ENCODE results near the gene ERCC6L2.
A peak's percentile ranks its signal among the peaks of the same experiment; 100 is the strongest.

ERCC6L2 gene

GRCh38 chr9:95875305-95876137 lies at the start of gene ERCC6L2:
Gene ERCC6L2 (plus strand): TSS chr9:95875691. CDS start chr9:95876039, 348 bp downstream.
- peak; percentile 81 to 97 (median 92) for DNase-seq
- intact Hi-C loops (cut with DNase I), result loop anchor here (5.0 to 10.0 kb wide), 2 partner anchors 342 to 361 kb away; partner anchors contain the start of gene PTCH1

GRCh38 chr9:95826183-95826838 lies 49.2 kb upstream of the ERCC6L2 start:
- no peak for DNase-seq
- intact Hi-C loops (cut with DNase I), result no loop called here

- DNase-seq, result no peak
- intact Hi-C loops (cut with DNase I), result no loop called here
Observed at GRCh38 chr9:95830768-95831167, 44.7 kb upstream of the ERCC6L2 start.

- intact Hi-C loops (cut with DNase I), result no loop called here
- DNase-seq, result no peak
Observed at GRCh38 chr9:95831810-95832209, 43.7 kb upstream of the ERCC6L2 start.

GRCh38 chr9:95833546-95834178 lies 41.8 kb upstream of the ERCC6L2 start:
- intact Hi-C loops (cut with DNase I), result no loop called here
- no peak for DNase-seq

GRCh38 chr9:95834281-95834907 lies 41.1 kb upstream of the ERCC6L2 start:
- no peak for DNase-seq
- intact Hi-C loops (cut with DNase I), result no loop called here

- DNase-seq, result no peak
Observed at GRCh38 chr9:95835393-95835792, 40.1 kb upstream of the ERCC6L2 start.

GRCh38 chr9:95836072-95836471 lies 39.4 kb upstream of the ERCC6L2 start:
- no peak for DNase-seq
- intact Hi-C loops (cut with DNase I), result no loop called here

More at GRCh38 chr9:95835393-95835792, 40.1 kb upstream of the ERCC6L2 start:
- intact Hi-C loops (cut with DNase I), result no loop called here

GRCh38 chr9:95839012-95839411 lies 36.5 kb upstream of the ERCC6L2 start:
- no peak for DNase-seq
- intact Hi-C loops (cut with DNase I), result no loop called here

GRCh38 chr9:95840074-95840473 lies 35.4 kb upstream of the ERCC6L2 start:
- no peak for DNase-seq
- intact Hi-C loops (cut with DNase I), result no loop called here

- intact Hi-C loops (cut with DNase I), result no loop called here
- DNase-seq, result no peak
Observed at GRCh38 chr9:95841377-95841776, 34.1 kb upstream of the ERCC6L2 start.

GRCh38 chr9:95845751-95846150 lies 29.7 kb upstream of the ERCC6L2 start:
- no peak for DNase-seq
- intact Hi-C loops (cut with DNase I), result no loop called here

- no peak for DNase-seq
- intact Hi-C loops (cut with DNase I), result no loop called here
Observed at GRCh38 chr9:95848764-95849163, 26.7 kb upstream of the ERCC6L2 start.

GRCh38 chr9:95852059-95853032 lies 23.1 kb upstream of the ERCC6L2 start:
- intact Hi-C loops (cut with DNase I), result no loop called here
- DNase-seq, result no peak

- intact Hi-C loops (cut with DNase I), result no loop called here
- no peak for DNase-seq
Observed at GRCh38 chr9:95854386-95855020, 21.0 kb upstream of the ERCC6L2 start.

- no peak for DNase-seq
- intact Hi-C loops (cut with DNase I), result no loop called here
Observed at GRCh38 chr9:95855961-95856360, 19.5 kb upstream of the ERCC6L2 start.

- no peak for DNase-seq
- intact Hi-C loops (cut with DNase I), result no loop called here
Observed at GRCh38 chr9:95857124-95857523, 18.4 kb upstream of the ERCC6L2 start.

- intact Hi-C loops (cut with DNase I), result no loop called here
- DNase-seq, result no peak
Observed at GRCh38 chr9:95857896-95858295, 17.6 kb upstream of the ERCC6L2 start.

Data from head of caudate nucleus (tissue), 42 donors.